Spleen (tissue), 11 donors: ENCODE data around the gene ADAMTS12. TPM values are rescaled to one million over a fixed set of nuclear protein-coding genes. Genes with fewer than 3 reads are reported as not detected.

Source experiments
- DNase-seq: peaks from one replicate; pipeline ENCODE4 v3.0.0-alpha.2; 2020
- H3K27ac ChIP-seq, 8 donors: fragments of 200-600 bp; sonication (generic) in 7 of 8; 1 replicate in 4 of 8; 2 replicates in 4 of 8; pipeline versions ENCODE4 v1.5.0 to v1.8.0; 2016 to 2021; ENCODE audit warnings: inconsistent platforms in 4 of 8, mild to moderate bottlenecking in 4 of 8, moderate library complexity in 1 of 8
- H3K27me3 ChIP-seq, 7 donors: fragments of 200-600 bp; sonication (generic) in 6 of 7; replicated peaks in 1 of 7; 1 replicate in 4 of 7; 2 replicates in 3 of 7; pipeline versions ENCODE4 v1.5.0 to v1.8.0; 2016 to 2021; ENCODE audit warnings: inconsistent platforms in 3 of 7, mild to moderate bottlenecking in 1 of 7
- H3K36me3 ChIP-seq, 6 donors: fragments of 200-600 bp; sonication (generic) in 5 of 6; 1 replicate in 4 of 6; 2 replicates in 2 of 6; pipeline versions ENCODE4 v1.5.0 to v1.8.0; 2016 to 2021; ENCODE audit warnings: inconsistent platforms in 2 of 6
- H3K4me1 ChIP-seq, 6 donors: fragments of 200-600 bp; sonication (generic) in 5 of 6; 1 replicate in 3 of 6; 2 replicates in 3 of 6; pipeline versions ENCODE4 v1.5.0 to v1.8.0; 2016 to 2021; ENCODE audit warnings: inconsistent platforms in 3 of 6
- H3K4me3 ChIP-seq, 8 donors: fragments of 200-600 bp; sonication (generic) in 7 of 8; 1 replicate in 4 of 8; 2 replicates in 4 of 8; pipeline versions ENCODE4 v1.5.0 to v1.8.0; 2016 to 2021; ENCODE audit warnings: inconsistent platforms in 4 of 8, mild to moderate bottlenecking in 4 of 8, moderate library complexity in 2 of 8
- H3K9me3 ChIP-seq, 8 donors: fragments of 200-600 bp; sonication (generic) in 7 of 8; 1 replicate in 4 of 8; 2 replicates in 4 of 8; pipeline versions ENCODE4 v1.5.0 to v1.8.0; 2016 to 2021; ENCODE audit warnings: inconsistent platforms in 4 of 8
- CTCF ChIP-seq, 11 experiments: fragments of 200-600 bp in 7 of 11; fragments of 450-650 bp in 4 of 11; sonication (generic) in 4 of 11; IDR thresholded peaks in 8 of 11; conservative IDR thresholded peaks in 3 of 11; 1 replicate in 7 of 11; 2 replicates in 4 of 11; pipeline versions ENCODE4 v1.4.0 to v1.8.0; 2016 to 2021; ENCODE audit warnings: antibody characterized with exemption in 11 of 11, inconsistent platforms in 4 of 11, mild to moderate bottlenecking in 1 of 11
- POLR2A ChIP-seq, 3 donors: fragments of 450-650 bp; IDR thresholded peaks; one replicate each; pipeline ENCODE4 v1.5.1; 2017; ENCODE audit warnings: antibody characterized with exemption in 3 of 3, mild to moderate bottlenecking in 1 of 3
- POLR2AphosphoS5 ChIP-seq, 3 donors: sonication (generic); formaldehyde crosslinking; IDR thresholded peaks; one replicate each; pipeline ENCODE4 v1.5.1; 2017; ENCODE audit warnings: antibody characterized with exemption in 3 of 3
- WGBS, 5 donors: extraction: QIAGEN DNeasy Blood & Tissue Kit in 3 of 5; methylation state at CpG; one replicate each; pipeline versions ENCODE4 v1.1.5 to v1.1.7; 2013 to 2018; 5-methylcytosine and 5-hydroxymethylcytosine counted together
- intact Hi-C: fragments of 100-400 bp; cut with DNase I; formaldehyde crosslinking; loops from one replicate; pipeline ENCODE4 v1.15.0; 2023; ENCODE audit warnings: low total_unique reads
- polyA plus RNA-seq, 3 donors: library from polyadenylated mRNA; stranded (reverse); fragments of 200-250 nt; gene quantifications; one replicate each; pipeline ENCODE4 v1.2.1, GENCODE V29; 2013
- total RNA-seq, 7 donors: library from RNA; depleted of rRNA in 3 of 7; stranded (reverse); fragments of >200 nt in 3 of 7; fragmentation: NEBNext Ultra II Directional in 4 of 7; extraction: Animal tissue kit (Norgen Biotek cat#: 25700) in 4 of 7; gene quantifications; one replicate each; pipeline versions ENCODE4 v1.1.0 to v1.2.1, GENCODE V29; 2016 to 2021
- donor health status: healthy with polysubstance abuse.
- donor health status: DM: no; HTN: no; CAD: no; lungs with moderate emphysema.
- donor health status: DM: no; HTN: no; CAD: no.
- donor health status: Bipolar disorder and iron deficiency.
- donor health status: healthy.
- donor health status: DM: no; HTN: no; CAD: no.
- donor health status: DM: yes; HTN: yes; CAD: no.

Gene ADAMTS12
- total and polyA plus RNA-seq, 10 donors, result 0.07 to 4.3 (median 1.4) TPM

- H3K27me3 ChIP-seq, result no peaks in the 10 kb centered on the region
- H3K4me3 ChIP-seq, result no peak overlapping the region
- no peak overlapping the region for H3K27ac ChIP-seq
- no peaks in the 10 kb centered on the region for H3K9me3 ChIP-seq
- no peaks in the 10 kb centered on the region for H3K36me3 ChIP-seq
- intact Hi-C loops, result no loop called here
- DNase-seq, result no peak
- no peaks in the 10 kb centered on the region for H3K4me1 ChIP-seq
- TF ChIP-seq POLR2AphosphoS5 (IDR thresholded peaks at IDR 0.05) (no peak), POLR2A (IDR thresholded peaks at IDR 0.05) (no peak), CTCF (IDR thresholded peaks at IDR 0.05 in 8 of 11, conservative IDR thresholded peaks at IDR 0.05 in 3 of 11) (no peak)
Measured at GRCh38 chr5:33657176-33657575, 234.6 kb downstream of the ADAMTS12 start.

- 83 to 92% (median 90%) methylated on average over 2 of the region's 2 CpGs for WGBS, 5 donors
- DNase-seq, result no peak
- Histone ChIP-seq H3K4me3 (no peak overlapping the region), H3K36me3 (no peaks in the 10 kb centered on the region), H3K27me3 (no peaks in the 10 kb centered on the region), H3K4me1 (no peaks in the 10 kb centered on the region), H3K9me3 (peaks cover 0 to 4% (median 0%) of the 10 kb centered on the region in 8 donors), H3K27ac (no peak overlapping the region)
- intact Hi-C loops, result no loop called here
- TF ChIP-seq POLR2A (IDR thresholded peaks at IDR 0.05) (no peak), CTCF (IDR thresholded peaks at IDR 0.05 in 8 of 11, conservative IDR thresholded peaks at IDR 0.05 in 3 of 11) (no peak), POLR2AphosphoS5 (IDR thresholded peaks at IDR 0.05) (no peak)
Measured at GRCh38 chr5:33650911-33651310, 240.9 kb downstream of the ADAMTS12 start.

- Histone ChIP-seq H3K4me1 (no peaks in the 10 kb centered on the region), H3K27ac (no peak overlapping the region), H3K4me3 (no peak overlapping the region), H3K9me3 (peaks cover 0 to 4% (median 1%) of the 10 kb centered on the region in 8 donors), H3K36me3 (no peaks in the 10 kb centered on the region), H3K27me3 (no peaks in the 10 kb centered on the region)
- no peak for DNase-seq
- TF ChIP-seq POLR2A (IDR thresholded peaks at IDR 0.05), result no peak
- no peak for TF ChIP-seq CTCF (IDR thresholded peaks at IDR 0.05 in 8 of 11, conservative IDR thresholded peaks at IDR 0.05 in 3 of 11)
- no peak for TF ChIP-seq POLR2AphosphoS5 (IDR thresholded peaks at IDR 0.05)
- WGBS, 5 donors, result 80 to 85% (median 82%) methylated on average over 10 of the region's 10 CpGs
- intact Hi-C loops, result no loop called here
Measured at GRCh38 chr5:33649549-33650482, 242.0 kb downstream of the ADAMTS12 start.

DNA sequence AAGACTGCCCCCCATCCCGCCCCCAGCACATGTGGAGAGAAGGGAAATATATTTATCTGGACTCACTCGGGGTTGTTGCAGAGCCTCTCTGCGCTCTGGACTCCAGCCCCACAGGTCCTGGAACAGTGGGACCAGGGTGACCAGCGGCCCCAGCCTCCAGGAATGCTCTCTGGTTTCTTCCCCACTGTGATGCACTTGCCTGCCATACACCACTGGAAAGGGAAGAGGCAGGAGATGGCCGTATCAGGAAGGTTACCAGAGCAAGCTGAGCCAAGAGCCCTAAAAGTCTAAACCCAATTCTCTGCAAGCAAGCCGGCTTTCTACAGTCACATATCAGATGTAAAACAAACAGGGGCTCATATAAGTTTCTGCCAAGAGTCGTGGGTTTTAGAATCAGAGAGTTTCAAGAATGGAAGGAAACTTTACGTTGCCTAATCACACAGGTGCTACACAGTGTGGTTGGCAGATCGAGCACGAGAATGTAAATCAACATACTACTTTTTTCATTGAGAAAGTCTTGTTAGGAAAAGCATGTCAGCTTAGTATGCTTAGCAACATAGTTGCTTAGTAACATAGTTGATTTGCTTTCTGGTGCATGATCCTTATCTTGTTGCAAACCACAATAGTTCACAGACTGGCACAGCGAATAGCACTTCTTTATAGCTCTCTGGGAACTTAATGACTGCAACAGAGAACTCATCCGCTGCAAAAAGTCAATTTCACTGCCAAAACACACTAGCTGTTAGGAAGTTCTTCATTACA, 249.9 kb downstream of the ADAMTS12 start:
- DNase-seq, result no peak
- WGBS, 5 donors, result 47 to 56% (median 49%) methylated on average over 12 of the region's 12 CpGs
- H3K27ac ChIP-seq, result no peak overlapping the region

More for the DNA sequence above, 249.9 kb downstream of the ADAMTS12 start:
- Histone ChIP-seq H3K9me3 (peaks cover 0 to 16% (median 6%) of the 10 kb centered on the region in 8 donors), H3K27me3 (no peaks in the 10 kb centered on the region), H3K36me3 (no peaks in the 10 kb centered on the region), H3K4me1 (no peaks in the 10 kb centered on the region), H3K4me3 (no peak overlapping the region)
- intact Hi-C loops, result no loop called here
- TF ChIP-seq POLR2AphosphoS5 (IDR thresholded peaks at IDR 0.05), result no peak
- no peak for TF ChIP-seq POLR2A (IDR thresholded peaks at IDR 0.05)
- TF ChIP-seq CTCF (IDR thresholded peaks at IDR 0.05 in 8 of 11, conservative IDR thresholded peaks at IDR 0.05 in 3 of 11), result no peak
